GM21390 (cell line): ENCODE data around the gene PCSK4.
"Not testable (repeated sequence)": the region's sequence is repeated elsewhere in the genome, so short reads cannot be mapped to it uniquely, and the experiment has no call there.

ENCODE experiments used
- ATAC-seq: cut with Tn5 transposase; IDR thresholded peaks from one replicate; pipeline ENCODE4 v1.9.1; 2021; ENCODE audit not compliant: unreplicated experiment

PCSK4 gene

GRCh38 chr19:1489463-1490310 lies 463 bp downstream of the PCSK4 start:
- no peak for ATAC-seq

- ATAC-seq, result no peak
These were observed 1.9 kb downstream of the PCSK4 start for GRCh38 chr19:1488282-1488601.

GRCh38 chr19:1487576-1488281 lies 2.4 kb downstream of the PCSK4 start:
- ATAC-seq, result no peak

GRCh38 chr19:1486720-1487575 lies 3.2 kb downstream of the PCSK4 start:
- ATAC-seq, result no peak

DNA sequence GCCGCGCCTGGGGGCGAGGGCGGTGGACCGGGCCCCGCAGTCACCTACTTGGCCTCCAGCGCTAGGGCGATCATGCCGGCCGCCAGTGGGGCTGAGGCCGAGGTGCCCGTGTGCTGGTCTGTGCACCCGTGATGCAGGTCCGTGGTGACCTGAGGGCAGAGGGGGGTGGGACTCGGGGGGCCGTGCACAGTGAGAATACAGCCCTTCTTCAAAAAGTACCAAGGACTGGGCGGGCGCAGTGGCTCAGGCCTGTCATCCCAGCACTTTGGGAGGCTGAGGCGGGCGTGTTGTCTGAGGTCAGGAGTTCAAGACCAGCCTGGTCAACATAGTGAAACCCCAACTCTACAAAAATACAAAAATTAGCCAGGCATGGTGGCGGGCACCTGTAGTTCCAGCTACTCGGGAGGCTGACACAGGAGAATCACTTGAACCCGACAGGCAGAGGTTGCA lies 6.1 kb downstream of the PCSK4 start:
- no peak for ATAC-seq

GRCh38 chr19:1483131-1483978 lies 6.8 kb downstream of the PCSK4 start:
- ATAC-seq, result no peak

- ATAC-seq, result no peak
These were observed 7.6 kb downstream of the PCSK4 start for GRCh38 chr19:1482361-1483130.

GRCh38 chr19:1481893-1482360 lies 8.2 kb downstream of the PCSK4 start:
- ATAC-seq, result no peak

GRCh38 chr19:1481224-1481892 lies 8.8 kb downstream of the PCSK4 start:
- ATAC-seq, result no peak

- peak; percentile 75 for ATAC-seq
These were observed 11.0 kb downstream of the PCSK4 start, which contains the start of gene C19orf25 for GRCh38 chr19:1478934-1479707. C19orf25 (minus strand) TSS chr19:1479215; CDS start chr19:1478903, 312 bp downstream.

DNA sequence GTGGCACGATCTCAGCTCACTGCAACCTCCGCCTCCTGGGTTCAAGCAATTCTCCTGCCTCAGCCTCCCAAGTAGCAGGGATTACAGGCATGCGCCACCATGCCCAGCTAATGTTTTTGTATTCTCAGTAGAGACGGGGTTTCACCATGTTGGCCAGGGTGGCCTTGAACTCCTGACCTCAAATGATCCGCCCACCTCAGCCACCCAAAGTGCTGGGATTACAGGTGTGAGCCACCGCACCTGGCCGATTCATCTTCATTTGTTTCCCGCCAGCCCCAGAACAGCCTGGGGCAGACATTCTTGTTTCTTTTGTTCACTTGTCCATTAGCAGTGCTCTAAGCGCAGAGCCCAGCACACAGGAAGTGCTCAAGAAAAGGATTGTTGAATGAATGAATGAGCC lies 13.1 kb downstream of the PCSK4 start:
- ATAC-seq, result not testable (repeated sequence)

GRCh38 chr19:1475751-1476437 lies 14.3 kb downstream of the PCSK4 start:
- no peak for ATAC-seq

DNA sequence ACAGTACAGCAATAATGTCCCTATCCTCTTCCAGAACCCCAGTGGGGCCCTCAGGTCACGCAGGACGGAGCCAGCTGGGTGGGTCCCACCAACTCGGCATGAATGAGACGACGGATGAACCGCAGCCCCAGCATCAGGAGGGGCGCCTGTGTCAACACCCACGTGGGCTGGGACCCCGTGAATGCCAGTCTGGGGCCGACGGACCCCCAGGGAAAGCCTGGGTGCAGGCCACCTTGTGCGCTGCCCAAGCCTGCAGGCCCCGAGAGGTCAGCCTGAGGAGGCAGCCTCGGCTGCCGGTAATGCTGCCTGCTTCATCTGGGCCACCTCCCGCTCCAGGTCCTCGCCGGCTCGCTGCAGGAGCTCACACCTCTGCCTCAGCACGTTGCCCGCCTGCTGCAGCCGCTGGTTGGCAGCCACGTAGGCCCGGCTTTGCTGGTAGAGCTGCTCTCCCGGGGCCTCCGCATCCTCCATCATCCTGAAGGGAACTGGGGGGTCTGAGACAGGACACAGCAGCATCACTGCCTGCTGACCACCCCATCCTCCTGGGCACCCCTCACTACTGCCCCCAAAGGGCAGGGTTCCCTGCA lies 15.3 kb downstream of the PCSK4 start:
- ATAC-seq, result no peak

GRCh38 chr19:1474011-1474764 lies 16.0 kb downstream of the PCSK4 start:
- no peak for ATAC-seq

- ATAC-seq, result no peak
These were observed 16.9 kb downstream of the PCSK4 start for GRCh38 chr19:1473085-1473851.
